Panc1 (cell line): ENCODE results near the gene MAPK10. TPM values are rescaled to one million over a fixed set of nuclear protein-coding genes. Genes with fewer than 3 reads are reported as not detected.

Source experiments
- ATAC-seq: fragments of 200-7000 bp; cut with Tn5 transposase; 2 replicates; pipeline ENCODE4 v1.9.1; 2020; ENCODE audit warnings: mild to moderate bottlenecking, moderate library complexity
- BruUV-seq: library from RNA; stranded (reverse); fragments of 400-500 nt; replicated peaks from 2 replicates; lab custom pipeline; 2021; lab: Mats Ljungman, UMichigan
- CTCF ChIA-PET: fragments of 300-600 bp; sonication (Branson Sonifier 250); formaldehyde crosslinking; loops from one replicate; lab custom pipeline; 2022; ENCODE audit warnings: antibody characterized with exemption; lab: Charles Lee
- POLR2A ChIA-PET: fragments of 300-600 bp; sonication (Branson Sonifier 250); formaldehyde crosslinking; loops from one replicate; lab custom pipeline; 2022; ENCODE audit warnings: antibody characterized with exemption; lab: Charles Lee
- DNase-seq: peaks from one replicate; pipeline ENCODE4 v3.0.0-alpha.2; 2010; ENCODE audit warnings: low read depth, low spot score
- H3K27ac ChIP-seq: 2 replicates; pipeline ENCODE4 v1.5.1; 2011; ENCODE audit warnings: mild to moderate bottlenecking, low read length, inconsistent platforms
- H3K27me3 ChIP-seq: fragments of 200-500 bp; sonication (Bioruptor generic); 2 replicates; pipeline ENCODE4 v1.6.0; 2014; ENCODE audit warnings: low read length, inconsistent platforms; ENCODE audit not compliant: control insufficient read depth, insufficient read depth
- H3K36me3 ChIP-seq: fragments of 200-500 bp; sonication (Bioruptor generic); 2 replicates; pipeline ENCODE4 v1.5.1; 2014; ENCODE audit warnings: inconsistent platforms, mild to moderate bottlenecking, low read length, moderate library complexity; ENCODE audit not compliant: control insufficient read depth, insufficient read depth
- H3K4me1 ChIP-seq: 2 replicates; pipeline ENCODE4 v1.5.1; 2011; ENCODE audit warnings: inconsistent platforms, mild to moderate bottlenecking, low read length, moderate library complexity; ENCODE audit not compliant: control insufficient read depth, insufficient read depth
- H3K4me3 ChIP-seq, 2 experiments: 2 replicates each; pipeline ENCODE4 v1.5.1; 2011 to 2012; ENCODE audit warnings: low read depth in 2 of 2, low read length in 2 of 2, mild to moderate bottlenecking in 2 of 2, inconsistent platforms in 1 of 2, moderate library complexity in 1 of 2
- H3K9me3 ChIP-seq: fragments of 200-500 bp; sonication (Bioruptor generic); 2 replicates; pipeline ENCODE4 v1.5.1; 2014; ENCODE audit warnings: low read depth, mild to moderate bottlenecking, inconsistent platforms, low read length, moderate library complexity; ENCODE audit not compliant: control insufficient read depth, insufficient read depth
- CTCF ChIP-seq: fragments of 450-650 bp; IDR thresholded peaks from 2 replicates; pipeline ENCODE4 v1.5.1; 2017; ENCODE audit warnings: mild to moderate bottlenecking
- POLR2AphosphoS5 ChIP-seq: IDR thresholded peaks from 2 replicates; pipeline ENCODE4 v1.6.1; 2012; ENCODE audit warnings: mild to moderate bottlenecking, low read depth, low read length, moderate library complexity
- REST ChIP-seq, 2 experiments: IDR thresholded peaks; 2 replicates each; pipeline ENCODE4 v1.6.1; 2011 to 2012; ENCODE audit warnings: low read depth in 2 of 2, control low read depth in 1 of 2, low read length in 1 of 2, mild to moderate bottlenecking in 1 of 2, moderate library complexity in 1 of 2; ENCODE audit not compliant: insufficient read depth in 1 of 2
- SIN3A ChIP-seq: IDR thresholded peaks from 2 replicates; pipeline ENCODE4 v1.6.1; 2012; ENCODE audit warnings: low read depth, mild to moderate bottlenecking, low read length, moderate library complexity, borderline replicate concordance; ENCODE audit not compliant: insufficient read depth
- TCF7L2 ChIP-seq: IDR thresholded peaks from 2 replicates; pipeline ENCODE4 v1.6.1; 2011; ENCODE audit warnings: mild to moderate bottlenecking, low read depth, low read length, inconsistent platforms
- in situ Hi-C: cut with HindIII; loops from 2 replicates; pipeline ENCODE4 v1.10.0; 2016; ENCODE audit warnings: low sequenced_read_pairs, low pct_unique_long_range_greater_than_20kb
- intact Hi-C: fragments of 100-400 bp; cut with micrococcal nuclease; formaldehyde crosslinking; loops from one replicate; pipeline ENCODE4 v1.10.0; 2022; ENCODE audit not compliant: unreplicated experiment
- total RNA-seq: library from RNA; stranded (reverse); gene quantifications from one replicate; pipeline ENCODE4 v1.2.1, GENCODE V29; 2021; ENCODE audit not compliant: unreplicated experiment

MAPK10 gene
- total RNA-seq, 1 experiment from 2014 or later: 0.85 TPM

GRCh38 chr4:86271057-86271456, 88.8 kb downstream of the MAPK10 start:
- no TSS peak for BruUV-seq
- no peaks in the 10 kb centered on the region for H3K36me3 ChIP-seq
- no peaks in the 10 kb centered on the region for H3K27me3 ChIP-seq
- ChIA-PET CTCF (no interaction called here), POLR2A (no interaction called here)
- no peak overlapping the region for H3K4me3 ChIP-seq
- H3K9me3 ChIP-seq: no peaks in the 10 kb centered on the region
- no peak for DNase-seq
- intact Hi-C loops (no loop called here), in situ Hi-C loops (no loop called here)
- H3K4me1 ChIP-seq: no peaks in the 10 kb centered on the region
- no peak overlapping the region for H3K27ac ChIP-seq
- TF ChIP-seq REST (IDR thresholded peaks at IDR 0.05; ENCODE audit: insufficient read depth in 1 of 2, low read depth in 2 of 2, low read length in 1 of 2) (no peak), POLR2AphosphoS5 (no peak), TCF7L2 (no peak), CTCF (no peak)
- ATAC-seq: no peak

DNA sequence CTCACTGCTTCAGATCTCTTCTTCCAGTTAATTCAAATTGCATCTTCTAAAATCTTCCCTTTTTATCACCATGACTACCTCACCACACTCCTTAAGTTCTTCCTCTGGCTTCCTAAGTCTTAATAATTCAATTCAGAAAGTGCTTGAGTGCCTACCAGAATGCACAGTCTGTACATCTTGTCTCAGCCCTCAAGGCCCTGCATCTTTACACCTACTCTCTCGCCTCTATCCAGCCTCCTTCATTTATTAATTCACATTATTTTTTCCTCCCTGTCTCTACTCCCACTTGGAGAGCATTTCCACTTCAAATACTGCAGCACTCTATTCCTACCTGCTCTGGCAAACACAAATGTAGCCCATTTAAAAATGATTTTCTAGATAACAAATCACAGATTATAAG, 90.5 kb downstream of the MAPK10 start:
- no TSS peak for BruUV-seq
- Histone ChIP-seq H3K4me1 (no peaks in the 10 kb centered on the region), H3K4me3 (no peak overlapping the region), H3K36me3 (no peaks in the 10 kb centered on the region), H3K27ac (no peak overlapping the region), H3K9me3 (no peaks in the 10 kb centered on the region), H3K27me3 (no peaks in the 10 kb centered on the region)
- CTCF ChIA-PET: no interaction called here
- POLR2A ChIA-PET: no interaction called here
- ATAC-seq (no peak), DNase-seq (no peak)
- TF ChIP-seq POLR2AphosphoS5 (no peak), CTCF (no peak), SIN3A (no peak), REST (IDR thresholded peaks at IDR 0.05; ENCODE audit: insufficient read depth in 1 of 2, low read depth in 2 of 2, low read length in 1 of 2) (no peak), TCF7L2 (no peak)
- intact Hi-C loops: no loop called here
- in situ Hi-C loops: no loop called here
